ENCODE measurements around the gene DGKQ. TPM values are rescaled to one million over a fixed set of nuclear protein-coding genes. Genes with fewer than 3 reads are reported as not detected.

The DGKQ gene
- total RNA-seq, 5 donors from 2014 or later (not counting 1 experiment from before 2014, with no cell fraction given): 22.6 to 46.4 (median 36.9) TPM

DNA sequence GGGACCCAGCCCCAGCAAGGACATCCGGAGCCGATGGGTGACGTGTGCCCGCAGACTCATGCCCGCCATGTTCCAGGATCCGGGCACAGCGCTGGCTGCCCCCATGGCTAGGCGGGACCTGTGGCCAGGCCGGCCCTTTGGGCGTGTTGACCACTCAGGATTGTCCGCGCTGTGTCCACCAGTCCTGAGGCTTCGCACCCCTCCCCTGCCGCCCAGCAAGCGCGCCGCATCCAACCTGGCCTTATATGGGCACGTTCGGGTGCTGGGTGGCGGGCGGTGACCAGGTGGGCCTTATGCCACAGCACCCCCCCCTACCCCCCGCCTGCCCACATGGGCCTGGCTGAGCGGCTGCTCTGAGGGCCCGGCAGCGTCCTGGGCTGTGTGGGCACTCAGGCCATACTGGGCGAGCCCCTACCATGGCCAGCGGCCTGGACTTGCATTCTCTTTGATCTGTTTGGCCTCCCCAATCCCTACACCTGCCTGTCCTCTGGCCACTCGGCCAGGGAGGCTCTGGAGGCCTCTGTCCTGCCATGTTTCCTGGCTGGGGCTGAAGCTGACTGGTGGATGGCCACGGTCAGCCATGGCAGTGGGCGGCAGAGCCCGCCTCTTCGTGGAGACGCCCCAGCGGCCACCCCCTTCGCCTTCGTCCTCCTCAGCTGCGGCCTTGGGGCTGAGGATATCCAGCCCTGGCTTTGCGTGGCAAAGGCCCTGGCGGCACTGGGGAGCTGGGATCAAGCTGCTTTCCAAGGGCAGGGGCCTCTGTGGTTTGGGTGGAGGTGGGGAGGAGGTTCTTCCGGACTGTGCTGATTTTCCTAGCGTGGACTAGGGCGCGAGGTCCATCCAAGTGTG, 40.1 kb upstream of the DGKQ start:
- Mint-ChIP-seq H3K4me1 (peaks cover 11 to 19% (median 12%) of the 10 kb centered on the region in 3 donors), H3K27ac (no peak overlapping the region), H3K36me3 (no peaks in the 10 kb centered on the region), H3K4me3 (peak overlapping the region; percentile 52 to 54 (median 53)), H3K9me3 (no peaks in the 10 kb centered on the region), H3K27me3 (peaks cover 3 to 7% of the 10 kb centered on the region in 2 donors)
- ChIA-PET POLR2A (no interaction called here), CTCF (interaction anchor here in 1 of 2 donors (0.5 kb wide), 1 partner anchor 335 kb away, joined by 3 read pairs; no protein-coding TSS in a partner anchor)
- ATAC-seq (replicated peaks in 1 of 4): no peak
- H3K4me3 ChIP-seq (ENCODE audit: control insufficient read depth in 1 of 2, extremely low read depth in 1 of 2, low read length in 1 of 2): no peak overlapping the region
- no peaks in the 10 kb centered on the region for H3K9me3 ChIP-seq
- no peak for DNase-seq
- no peak overlapping the region for H3K27ac ChIP-seq (ENCODE audit: low read length)
- peaks cover 2 to 38% of the 10 kb centered on the region in 2 experiments for H3K4me1 ChIP-seq (ENCODE audit: control insufficient read depth in 1 of 2, extremely low read depth in 1 of 2, insufficient read depth in 2 of 2, low read length in 2 of 2)
- over 99% methylated on average over 37 of the region's 43 CpGs for WGBS (ENCODE audit: insufficient coverage)
- no peaks in the 10 kb centered on the region for H3K36me3 ChIP-seq (ENCODE audit: control insufficient read depth in 2 of 2, extremely low read depth in 1 of 2, insufficient read depth in 1 of 2, low read length in 1 of 2)
- peaks cover 0 to 10% of the 10 kb centered on the region in 2 experiments for H3K27me3 ChIP-seq (replicated peaks in 1 of 2; ENCODE audit: control insufficient read depth in 2 of 2, extremely low read depth in 1 of 2, insufficient read depth in 2 of 2, low read length in 1 of 2)

GRCh38 chr4:1012034-1012739, 38.8 kb upstream of the DGKQ start:
- no peaks in the 10 kb centered on the region for H3K36me3 Mint-ChIP-seq
- CTCF ChIA-PET: no interaction called here
- no peak for ATAC-seq (replicated peaks in 1 of 4)

GRCh38 chr4:1011666-1012033, 38.3 kb upstream of the DGKQ start:
- H3K27ac Mint-ChIP-seq: no peak overlapping the region
- peaks cover 18 to 23% of the 10 kb centered on the region in 2 donors for H3K27me3 Mint-ChIP-seq
- peaks cover 2 to 38% of the 10 kb centered on the region in 2 experiments for H3K4me1 ChIP-seq (ENCODE audit: control insufficient read depth in 1 of 2, extremely low read depth in 1 of 2, insufficient read depth in 2 of 2, low read length in 2 of 2)
- WGBS (ENCODE audit: insufficient coverage): 2% methylated on average over 47 of the region's 69 CpGs
- DNase-seq (no peak), ATAC-seq (replicated peaks in 1 of 4) (peak in 1 of 4 experiments; percentile 2)
- CTCF ChIA-PET: no interaction called here
- H3K36me3 ChIP-seq (ENCODE audit: control insufficient read depth in 2 of 2, extremely low read depth in 1 of 2, insufficient read depth in 1 of 2, low read length in 1 of 2): no peaks in the 10 kb centered on the region
- H3K4me3 Mint-ChIP-seq: peak overlapping the region in 1 of 3 donors; percentile 90
- peaks cover 11 to 19% (median 12%) of the 10 kb centered on the region in 3 donors for H3K4me1 Mint-ChIP-seq
- no peaks in the 10 kb centered on the region for H3K9me3 Mint-ChIP-seq
- no peaks in the 10 kb centered on the region for H3K36me3 Mint-ChIP-seq
- no peak overlapping the region for H3K27ac ChIP-seq (ENCODE audit: low read length)
- H3K4me3 ChIP-seq (ENCODE audit: control insufficient read depth in 1 of 2, extremely low read depth in 1 of 2, low read length in 1 of 2): no peak overlapping the region
- POLR2A ChIA-PET: no interaction called here
- no peaks in the 10 kb centered on the region for H3K9me3 ChIP-seq
- H3K27me3 ChIP-seq (replicated peaks in 1 of 2; ENCODE audit: control insufficient read depth in 2 of 2, extremely low read depth in 1 of 2, insufficient read depth in 2 of 2, low read length in 1 of 2): peaks cover under 1 to 23% of the 10 kb centered on the region in 2 experiments

More at GRCh38 chr4:1012034-1012739, 38.8 kb upstream of the DGKQ start:
- Histone ChIP-seq H3K9me3 (no peaks in the 10 kb centered on the region), H3K36me3 (ENCODE audit: control insufficient read depth in 2 of 2, extremely low read depth in 1 of 2, insufficient read depth in 1 of 2, low read length in 1 of 2) (no peaks in the 10 kb centered on the region), H3K27me3 (replicated peaks in 1 of 2; ENCODE audit: control insufficient read depth in 2 of 2, extremely low read depth in 1 of 2, insufficient read depth in 2 of 2, low read length in 1 of 2) (peaks cover 0 to 20% of the 10 kb centered on the region in 2 experiments), H3K4me1 (ENCODE audit: control insufficient read depth in 1 of 2, extremely low read depth in 1 of 2, insufficient read depth in 2 of 2, low read length in 2 of 2) (peaks cover 2 to 38% of the 10 kb centered on the region in 2 experiments), H3K27ac (ENCODE audit: low read length) (no peak overlapping the region), H3K4me3 (ENCODE audit: control insufficient read depth in 1 of 2, extremely low read depth in 1 of 2, low read length in 1 of 2) (peak overlapping the region in 1 of 2 donors; percentile 55)
- 1% methylated on average over 42 of the region's 69 CpGs for WGBS (ENCODE audit: insufficient coverage)
- H3K4me1 Mint-ChIP-seq: peaks cover 11 to 19% (median 12%) of the 10 kb centered on the region in 3 donors
- H3K4me3 Mint-ChIP-seq: peak overlapping the region; percentile 58 to 71 (median 70)
- no peaks in the 10 kb centered on the region for H3K9me3 Mint-ChIP-seq
- peak in 26 of 35 experiments; percentile 11 to 59 (median 26) for DNase-seq
- H3K27me3 Mint-ChIP-seq: peaks cover 12 to 18% of the 10 kb centered on the region in 2 donors
- POLR2A ChIA-PET: no interaction called here
- H3K27ac Mint-ChIP-seq: no peak overlapping the region

- Histone ChIP-seq H3K4me3 (ENCODE audit: control insufficient read depth in 1 of 2, extremely low read depth in 1 of 2, low read length in 1 of 2) (peak within 1 kb of the TSS; percentile 70 to 80), H3K27me3 (replicated peaks in 1 of 2; ENCODE audit: control insufficient read depth in 2 of 2, extremely low read depth in 1 of 2, insufficient read depth in 2 of 2, low read length in 1 of 2) (peaks cover 2 to 28% of the 10 kb centered on the region in 2 experiments), H3K27ac (ENCODE audit: low read length) (peak within 1 kb of the TSS; percentile 68), H3K36me3 (ENCODE audit: control insufficient read depth in 2 of 2, extremely low read depth in 1 of 2, insufficient read depth in 1 of 2, low read length in 1 of 2) (no peaks in the 10 kb centered on the region), H3K9me3 (no peaks in the 10 kb centered on the region), H3K4me1 (ENCODE audit: control insufficient read depth in 1 of 2, extremely low read depth in 1 of 2, insufficient read depth in 2 of 2, low read length in 2 of 2) (peaks cover 2 to 38% of the 10 kb centered on the region in 2 experiments)
- peak; percentile 78 to 94 (median 86) for DNase-seq
- WGBS (ENCODE audit: insufficient coverage): under 1% methylated on average over 52 of the region's 89 CpGs
- Mint-ChIP-seq H3K36me3 (no peaks in the 10 kb centered on the region), H3K4me3 (peak within 1 kb of the TSS; percentile 83 to 90 (median 86)), H3K27ac (peak within 1 kb of the TSS; percentile 89 to 91), H3K4me1 (peaks cover 11 to 19% (median 12%) of the 10 kb centered on the region in 3 donors), H3K9me3 (no peaks in the 10 kb centered on the region), H3K27me3 (peaks cover 22 to 28% of the 10 kb centered on the region in 2 donors)
- CTCF ChIA-PET: no interaction called here
- peak; percentile 64 to 70 (median 67) for ATAC-seq (replicated peaks in 1 of 4)
- POLR2A ChIA-PET: no interaction called here
Observed at GRCh38 chr4:1011022-1011665, 37.8 kb upstream of the DGKQ start, which contains the start of gene FGFRL1. Gene FGFRL1, plus strand, starts transcription at chr4:1011626. Its CDS starts 860 bp downstream, at chr4:1012486.

DNA sequence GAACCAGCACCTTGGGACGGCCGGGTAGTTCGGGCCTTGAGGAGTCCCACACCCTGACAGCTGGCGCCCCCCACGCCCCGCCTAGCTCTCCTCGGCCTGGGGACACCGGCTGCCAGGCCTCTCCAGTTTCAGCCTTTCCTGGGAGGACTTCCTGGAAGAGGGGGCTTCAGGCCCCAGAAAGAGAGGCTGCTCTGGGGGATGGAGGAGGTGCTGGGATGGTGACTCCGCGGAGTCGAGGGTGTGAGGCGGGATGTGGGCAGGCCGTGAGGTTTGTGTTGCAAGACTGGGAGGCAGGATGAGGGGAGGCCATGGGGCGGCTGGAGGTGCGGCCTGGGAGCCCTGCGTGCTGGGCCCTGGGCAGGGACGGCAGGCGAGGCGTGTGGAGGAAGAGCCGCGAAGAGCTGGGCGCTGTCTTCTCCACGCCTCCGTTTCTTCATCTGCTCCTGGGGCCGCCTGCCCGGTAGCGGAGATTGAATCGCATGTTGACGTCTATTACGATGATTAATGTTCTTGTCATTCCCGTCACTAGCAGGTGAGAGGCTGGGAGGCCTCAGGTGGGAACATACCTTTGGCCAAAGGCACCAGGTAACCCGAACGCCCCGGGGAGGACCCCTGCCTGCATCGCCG, 37.1 kb upstream of the DGKQ start:
- peak; percentile 33 to 81 (median 66) for DNase-seq

More for the DNA sequence above, 37.1 kb upstream of the DGKQ start:
- Histone ChIP-seq H3K4me3 (ENCODE audit: control insufficient read depth in 1 of 2, extremely low read depth in 1 of 2, low read length in 1 of 2) (peak overlapping the region; percentile 70 to 80), H3K4me1 (ENCODE audit: control insufficient read depth in 1 of 2, extremely low read depth in 1 of 2, insufficient read depth in 2 of 2, low read length in 2 of 2) (peaks cover 2 to 38% of the 10 kb centered on the region in 2 experiments), H3K36me3 (ENCODE audit: control insufficient read depth in 2 of 2, extremely low read depth in 1 of 2, insufficient read depth in 1 of 2, low read length in 1 of 2) (no peaks in the 10 kb centered on the region), H3K27ac (ENCODE audit: low read length) (peak overlapping the region; percentile 68), H3K9me3 (no peaks in the 10 kb centered on the region), H3K27me3 (replicated peaks in 1 of 2; ENCODE audit: control insufficient read depth in 2 of 2, extremely low read depth in 1 of 2, insufficient read depth in 2 of 2, low read length in 1 of 2) (peaks cover 2 to 31% of the 10 kb centered on the region in 2 experiments)
- peak; percentile 38 to 49 (median 44) for ATAC-seq (replicated peaks in 1 of 4)
- no peaks in the 10 kb centered on the region for H3K36me3 Mint-ChIP-seq
- peak overlapping the region; percentile 83 to 90 (median 86) for H3K4me3 Mint-ChIP-seq
- H3K4me1 Mint-ChIP-seq: peaks cover 11 to 19% (median 12%) of the 10 kb centered on the region in 3 donors
- peak overlapping the region; percentile 89 to 91 for H3K27ac Mint-ChIP-seq
- WGBS (ENCODE audit: insufficient coverage): 2% methylated on average over 36 of the region's 36 CpGs
- CTCF ChIA-PET: no interaction called here
- peaks cover 25 to 33% of the 10 kb centered on the region in 2 donors for H3K27me3 Mint-ChIP-seq
- no peaks in the 10 kb centered on the region for H3K9me3 Mint-ChIP-seq
- POLR2A ChIA-PET: interaction anchor here in 1 of 2 donors (0.5 kb wide), 1 partner anchor 224 kb away, joined by 3 read pairs; no protein-coding TSS in a partner anchor

Data from T-cell (primary cell).